Measurements from ENCODE around the gene RPS6KC1.
"Not testable (repeated sequence)": the region's sequence is repeated elsewhere in the genome, so short reads cannot be mapped to it uniquely, and the experiment has no call there.

- TF ChIP-seq, protein P1, sequence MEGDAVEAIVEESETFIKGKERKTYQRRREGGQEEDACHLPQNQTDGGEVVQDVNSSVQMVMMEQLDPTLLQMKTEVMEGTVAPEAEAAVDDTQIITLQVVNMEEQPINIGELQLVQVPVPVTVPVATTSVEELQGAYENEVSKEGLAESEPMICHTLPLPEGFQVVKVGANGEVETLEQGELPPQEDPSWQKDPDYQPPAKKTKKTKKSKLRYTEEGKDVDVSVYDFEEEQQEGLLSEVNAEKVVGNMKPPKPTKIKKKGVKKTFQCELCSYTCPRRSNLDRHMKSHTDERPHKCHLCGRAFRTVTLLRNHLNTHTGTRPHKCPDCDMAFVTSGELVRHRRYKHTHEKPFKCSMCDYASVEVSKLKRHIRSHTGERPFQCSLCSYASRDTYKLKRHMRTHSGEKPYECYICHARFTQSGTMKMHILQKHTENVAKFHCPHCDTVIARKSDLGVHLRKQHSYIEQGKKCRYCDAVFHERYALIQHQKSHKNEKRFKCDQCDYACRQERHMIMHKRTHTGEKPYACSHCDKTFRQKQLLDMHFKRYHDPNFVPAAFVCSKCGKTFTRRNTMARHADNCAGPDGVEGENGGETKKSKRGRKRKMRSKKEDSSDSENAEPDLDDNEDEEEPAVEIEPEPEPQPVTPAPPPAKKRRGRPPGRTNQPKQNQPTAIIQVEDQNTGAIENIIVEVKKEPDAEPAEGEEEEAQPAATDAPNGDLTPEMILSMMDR (IDR thresholded peaks at IDR 0.05; ENCODE audit: low read depth, low read length, poor library complexity, severe bottlenecking): not testable (repeated sequence)
- not testable (repeated sequence) for TF ChIP-seq EZH2phosphoT487 (IDR thresholded peaks at IDR 0.05; ENCODE audit: borderline replicate concordance, low read length)
Observed at GRCh38 chr1:213045321-213046226, 5.5 kb upstream of the RPS6KC1 start.

Data from DOHH2 (cell line).